Endothelial cell of umbilical vein (primary cell): ENCODE measurements around the gene EDAR. TPM values are rescaled to one million over a fixed set of nuclear protein-coding genes. Genes with fewer than 3 reads are reported as not detected.

Experiments used
- BruUV-seq: library from RNA; stranded (reverse); fragments of 400-500 nt; replicated peaks from 2 replicates; lab custom pipeline; 2021; lab: Mats Ljungman, UMichigan
- CTCF ChIA-PET: fragments of 300-600, 350-600 bp; sonication (Branson Sonifier 250); formaldehyde crosslinking; loops from one replicate; lab custom pipeline; 2021; ENCODE audit warnings: antibody characterized with exemption, inconsistent platforms; lab: Charles Lee
- POLR2A ChIA-PET: fragments of 300-600, 350-600 bp; sonication (Branson Sonifier 250); formaldehyde crosslinking; loops from one replicate; lab custom pipeline; 2021; ENCODE audit warnings: antibody characterized with exemption, inconsistent platforms; lab: Charles Lee
- DNase-seq: peaks from one replicate; pipeline ENCODE4 v3.0.0-alpha.2; 2011; ENCODE audit warnings: low read depth, low spot score
- FAIRE-seq: peaks from 2 replicates; lab custom pipeline; 2011; peaks lifted over from hg19 to GRCh38; lab: Jason Lieb, UNC
- H2AFZ ChIP-seq: 2 replicates; pipeline ENCODE4 v1.6.0; 2012; ENCODE audit warnings: low read depth, low read length, control low read depth, inconsistent platforms
- H3K27ac ChIP-seq: 2 replicates; pipeline ENCODE4 v1.5.1; 2011; ENCODE audit warnings: low read depth, mild to moderate bottlenecking, control low read depth, low read length, moderate library complexity; ENCODE audit not compliant: insufficient read depth
- H3K27me3 ChIP-seq, 2 experiments: 2 replicates each; pipeline versions ENCODE4 v1.6.0 to v1.6.1; 2011; ENCODE audit warnings: low read length in 2 of 2, mixed read lengths in 1 of 2; ENCODE audit not compliant: control insufficient read depth in 2 of 2, insufficient read depth in 2 of 2
- H3K36me3 ChIP-seq, 2 experiments: 2 replicates in 1 of 2; 3 replicates in 1 of 2; pipeline ENCODE4 v1.5.1; 2011; ENCODE audit warnings: low read length in 2 of 2, mild to moderate bottlenecking in 1 of 2, moderate library complexity in 1 of 2; ENCODE audit not compliant: control insufficient read depth in 2 of 2, insufficient read depth in 2 of 2; ENCODE audit errors: extremely low read depth in 1 of 2
- H3K4me1 ChIP-seq: 3 replicates; pipeline ENCODE4 v1.5.1; 2011; ENCODE audit warnings: mild to moderate bottlenecking, low read length; ENCODE audit not compliant: control insufficient read depth, insufficient read depth; ENCODE audit errors: extremely low read depth
- H3K4me2 ChIP-seq: 2 replicates; pipeline ENCODE4 v1.6.1; 2011; ENCODE audit warnings: low read length, control low read depth, mixed read lengths; ENCODE audit not compliant: insufficient read depth
- H3K4me3 ChIP-seq, 3 experiments: fragments of 200-600 bp in 1 of 3; sonication (generic), shearing (Covaris generic) in 1 of 3; replicated peaks in 1 of 3; 2 replicates each; pipeline ENCODE4 v1.5.1; 2011 to 2016; ENCODE audit warnings: control low read depth in 3 of 3, low read length in 3 of 3, mild to moderate bottlenecking in 2 of 3, inconsistent platforms in 1 of 3, low read depth in 1 of 3, moderate library complexity in 1 of 3; ENCODE audit not compliant: insufficient read depth in 1 of 3
- H3K79me2 ChIP-seq: 2 replicates; pipeline ENCODE4 v1.6.0; 2012; ENCODE audit warnings: low read length, inconsistent platforms; ENCODE audit not compliant: control insufficient read depth, insufficient read depth
- H3K9ac ChIP-seq: replicated peaks from 2 replicates; pipeline ENCODE3; 2011; ENCODE audit warnings: low read length, control low read depth; ENCODE audit not compliant: insufficient read depth; ENCODE audit errors: extremely low read depth
- H3K9me1 ChIP-seq: replicated peaks from 3 replicates; pipeline ENCODE4 v1.6.0; 2011; ENCODE audit warnings: mild to moderate bottlenecking, low read length; ENCODE audit not compliant: control insufficient read depth, insufficient read depth; ENCODE audit errors: extremely low read depth
- H3K9me3 ChIP-seq: replicated peaks from 2 replicates; pipeline ENCODE4 v1.5.1; 2012; ENCODE audit warnings: low read length, inconsistent platforms; ENCODE audit not compliant: control insufficient read depth, insufficient read depth
- H4K20me1 ChIP-seq: replicated peaks from 2 replicates; pipeline ENCODE3; 2011; ENCODE audit warnings: mild to moderate bottlenecking, low read length; ENCODE audit not compliant: control insufficient read depth, insufficient read depth; ENCODE audit errors: extremely low read depth
- CTCF ChIP-seq, 2 donors: IDR thresholded peaks; 1 replicate in 1 of 2; 2 replicates in 1 of 2; pipeline ENCODE4 v1.5.1; 2011; ENCODE audit warnings: low read length in 2 of 2, mild to moderate bottlenecking in 2 of 2, moderate library complexity in 2 of 2, control low read depth in 1 of 2, inconsistent platforms in 1 of 2, low read depth in 1 of 2; ENCODE audit not compliant: insufficient read depth in 1 of 2; ENCODE audit errors: extremely low read depth in 1 of 2
- EZH2 ChIP-seq: IDR thresholded peaks from 2 replicates; pipeline ENCODE4 v1.6.1; 2012; ENCODE audit warnings: borderline replicate concordance, low read depth, mild to moderate bottlenecking, moderate library complexity, low read length, inconsistent platforms; ENCODE audit not compliant: severe bottlenecking
- FOS ChIP-seq: IDR thresholded peaks from 2 replicates; pipeline ENCODE4 v1.6.1; 2011; ENCODE audit warnings: mild to moderate bottlenecking, low read length, moderate library complexity, borderline replicate concordance; ENCODE audit not compliant: insufficient read depth
- GATA2 ChIP-seq: IDR thresholded peaks from 2 replicates; pipeline ENCODE4 v1.7.0; 2011; ENCODE audit warnings: low read depth, mild to moderate bottlenecking, moderate library complexity, mixed read lengths, low read length; ENCODE audit not compliant: insufficient read length, insufficient read depth
- JUN ChIP-seq: IDR thresholded peaks from 2 replicates; pipeline ENCODE4 v1.6.1; 2011; ENCODE audit warnings: borderline replicate concordance, low read depth; ENCODE audit not compliant: insufficient read length, insufficient read depth
- MAX ChIP-seq: IDR thresholded peaks from 2 replicates; pipeline ENCODE4 v1.6.1; 2011; ENCODE audit not compliant: insufficient read depth, insufficient read length
- MYC ChIP-seq: IDR thresholded peaks from one replicate; pipeline ENCODE4 v1.6.1; 2011; ENCODE audit warnings: mild to moderate bottlenecking, low read depth, low read length
- POLR2A ChIP-seq: IDR thresholded peaks from 2 replicates; pipeline ENCODE4 v1.6.1; 2012; ENCODE audit warnings: low read depth, mild to moderate bottlenecking, control low read depth, low read length
- POLR2AphosphoS5 ChIP-seq: IDR thresholded peaks from 2 replicates; pipeline ENCODE4 v1.6.1; 2012; ENCODE audit warnings: low read depth, mild to moderate bottlenecking, control low read depth, low read length, moderate library complexity; ENCODE audit not compliant: insufficient read depth
- dilution Hi-C: fragments of 300-500 bp; cut with MboI; formaldehyde crosslinking; loops from one replicate; pipeline ENCODE4 v1.15.0; 2019; ENCODE audit warnings: low sequenced_read_pairs; ENCODE audit not compliant: extremely low pct_ligation_motif_present
- intact Hi-C: fragments of 100-400 bp; cut with micrococcal nuclease; formaldehyde crosslinking; loops from one replicate; pipeline ENCODE4 v1.10.0; 2022
- polyA plus RNA-seq, 4 experiments: library from polyadenylated mRNA; depleted of rRNA in 3 of 4; stranded (reverse) in 3 of 4; unstranded in 1 of 4; fragments of >200 nt; gene quantifications; 2 replicates each; pipeline versions ENCODE4 v1.2.1 to v1.2.3, GENCODE V29; 2011 to 2012; ENCODE audit warnings: missing spikeins in 1 of 4
- total RNA-seq: library from RNA; stranded (reverse); gene quantifications from 2 replicates; pipeline ENCODE4 v1.2.3, GENCODE V29; 2021

Gene EDAR
- total and polyA plus RNA-seq, 2 donors (not counting 3 experiments of a cell fraction or from before 2014, with no cell fraction given) = not detected

GRCh38 chr2:109031476-109032228 is 42.6 kb upstream of the EDAR start:
- Histone ChIP-seq H3K9me3 (no peaks in the 10 kb centered on the region), H4K20me1 (no peaks in the 10 kb centered on the region), H3K9ac (peak overlapping the region; percentile 19), H3K4me1 (peaks cover 9% of the 10 kb centered on the region), H3K4me2 (peak overlapping the region; percentile 86), H3K4me3 (peak overlapping the region; percentile 33 to 66 (median 39)), H3K27me3 (peaks cover 0 to 2% of the 10 kb centered on the region in 2 experiments), H2AFZ (peak overlapping the region; percentile 76), H3K79me2 (no peaks in the 10 kb centered on the region), H3K36me3 (no peaks in the 10 kb centered on the region), H3K9me1 (no peaks in the 10 kb centered on the region), H3K27ac (no peak overlapping the region)
- no TSS peak for BruUV-seq
- intact Hi-C loops = loop anchor here (5.0 kb wide), 1 partner anchor 56 kb away; no protein-coding TSS in a partner anchor
- FAIRE-seq (peak; percentile 89), DNase-seq (peak; percentile 53)
- no peak for TF ChIP-seq POLR2A
- no peak for TF ChIP-seq FOS
- TF ChIP-seq EZH2 = no peak
- peak; percentile 35 for TF ChIP-seq POLR2AphosphoS5
- peak in 1 of 2 donors; percentile 32 for TF ChIP-seq CTCF (IDR thresholded peaks at IDR 0.05; ENCODE audit: extremely low read depth in 1 of 2, insufficient read depth in 1 of 2, low read depth in 1 of 2, low read length in 2 of 2)
- peak; percentile 49 for TF ChIP-seq MAX
- TF ChIP-seq GATA2 = no peak
- peak; percentile 52 for TF ChIP-seq MYC
- no peak for TF ChIP-seq JUN
- dilution Hi-C loops = no loop called here
- POLR2A ChIA-PET = no interaction called here
- CTCF ChIA-PET = interaction anchor here (0.9 to 1.1 kb wide), 4 partner anchors 14 to 479 kb away, joined by 3 to 5 read pairs (median 4); no protein-coding TSS in a partner anchor
